Activated CD4-positive, alpha-beta memory T cell treated with anti-CD3 and anti-CD28 coated beads for 36 hours (primary cell): ENCODE data around the gene ETV1. TPM values are rescaled to one million over a fixed set of nuclear protein-coding genes. Genes with fewer than 3 reads are reported as not detected.

Experiments
- CTCF ChIA-PET: fragments of 350-600 bp; sonication (Branson Sonifier 250); formaldehyde crosslinking; loops from one replicate; lab custom pipeline; 2021; ENCODE audit warnings: antibody characterized with exemption, inconsistent platforms; lab: Charles Lee
- POLR2A ChIA-PET: fragments of 350-600 bp; sonication (Branson Sonifier 250); formaldehyde crosslinking; loops from one replicate; lab custom pipeline; 2021; ENCODE audit warnings: antibody characterized with exemption; lab: Charles Lee
- DNase-seq: peaks from one replicate; pipeline ENCODE4 v3.0.0-alpha.2; 2020
- H3K27ac Mint-ChIP-seq: one replicate; pipeline ENCODE4 v1.8.0; 2021; ENCODE audit warnings: mixed read lengths
- H3K27me3 Mint-ChIP-seq: one replicate; pipeline ENCODE4 v1.8.0; 2021; ENCODE audit warnings: mixed read lengths
- H3K36me3 Mint-ChIP-seq: one replicate; pipeline ENCODE4 v1.8.0; 2021; ENCODE audit warnings: mixed read lengths
- H3K4me1 Mint-ChIP-seq: one replicate; pipeline ENCODE4 v1.8.0; 2021; ENCODE audit warnings: low read depth, mixed read lengths
- H3K4me3 Mint-ChIP-seq: one replicate; pipeline ENCODE4 v1.8.0; 2021; ENCODE audit warnings: mild to moderate bottlenecking, mixed read lengths
- H3K9me3 Mint-ChIP-seq: one replicate; pipeline ENCODE4 v1.8.0; 2021; ENCODE audit warnings: mixed read lengths
- intact Hi-C: fragments of 100-400 bp; cut with micrococcal nuclease; formaldehyde crosslinking; loops from one replicate; pipeline ENCODE4 v1.15.1; 2023
- total RNA-seq, 2 experiments: library from RNA; stranded (reverse); gene quantifications; one replicate each; pipeline ENCODE4 v1.2.3, GENCODE V29; 2021

ETV1 gene
- total RNA-seq, 2 experiments from 2014 or later, result 0.31 to 0.59 TPM

DNA sequence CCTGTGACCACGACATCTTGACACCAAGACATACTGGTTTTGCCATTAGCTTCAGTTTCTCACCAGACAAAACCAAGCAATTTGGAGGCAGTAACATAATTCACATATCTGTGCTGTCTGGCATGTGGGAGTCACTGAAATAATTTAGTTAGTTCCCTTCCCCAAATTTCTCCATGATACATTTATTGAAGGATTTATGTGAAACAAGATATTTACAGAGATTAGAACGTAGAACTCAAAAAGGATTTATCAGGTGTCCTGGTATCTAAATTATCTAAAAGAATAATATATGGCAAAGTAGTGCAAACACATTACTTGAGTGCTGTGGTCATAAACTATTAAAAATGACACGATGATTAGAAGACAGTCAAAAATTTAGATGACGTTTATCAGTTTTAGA is 98.7 kb downstream of the ETV1 start:
- intact Hi-C loops, result no loop called here
- Mint-ChIP-seq H3K9me3 (no peaks in the 10 kb centered on the region), H3K4me3 (no peak overlapping the region), H3K27ac (no peak overlapping the region), H3K27me3 (no peaks in the 10 kb centered on the region), H3K4me1 (no peaks in the 10 kb centered on the region), H3K36me3 (no peaks in the 10 kb centered on the region)
- CTCF ChIA-PET, result no interaction called here
- POLR2A ChIA-PET, result no interaction called here
- no peak for DNase-seq

GRCh38 chr7:13886356-13886755 is 103.1 kb downstream of the ETV1 start:
- POLR2A ChIA-PET, result no interaction called here
- Mint-ChIP-seq H3K27ac (no peak overlapping the region), H3K4me1 (no peaks in the 10 kb centered on the region), H3K4me3 (no peak overlapping the region), H3K36me3 (no peaks in the 10 kb centered on the region), H3K9me3 (no peaks in the 10 kb centered on the region), H3K27me3 (no peaks in the 10 kb centered on the region)
- intact Hi-C loops, result no loop called here
- DNase-seq, result no peak
- CTCF ChIA-PET, result no interaction called here

- intact Hi-C loops, result no loop called here
- Mint-ChIP-seq H3K27me3 (no peaks in the 10 kb centered on the region), H3K4me3 (no peak overlapping the region), H3K36me3 (no peaks in the 10 kb centered on the region), H3K9me3 (no peaks in the 10 kb centered on the region), H3K27ac (no peak overlapping the region), H3K4me1 (no peaks in the 10 kb centered on the region)
- CTCF ChIA-PET, result no interaction called here
- no peak for DNase-seq
- POLR2A ChIA-PET, result no interaction called here
Observed at GRCh38 chr7:13882051-13882450, 107.4 kb downstream of the ETV1 start.

GRCh38 chr7:13880789-13881188 is 108.7 kb downstream of the ETV1 start:
- H3K27me3 Mint-ChIP-seq, result no peaks in the 10 kb centered on the region
- ChIA-PET POLR2A (no interaction called here), CTCF (no interaction called here)
- no peaks in the 10 kb centered on the region for H3K9me3 Mint-ChIP-seq
- intact Hi-C loops, result no loop called here
- no peaks in the 10 kb centered on the region for H3K36me3 Mint-ChIP-seq
- H3K27ac Mint-ChIP-seq, result no peak overlapping the region
- DNase-seq, result no peak
- no peaks in the 10 kb centered on the region for H3K4me1 Mint-ChIP-seq
- no peak overlapping the region for H3K4me3 Mint-ChIP-seq

DNA sequence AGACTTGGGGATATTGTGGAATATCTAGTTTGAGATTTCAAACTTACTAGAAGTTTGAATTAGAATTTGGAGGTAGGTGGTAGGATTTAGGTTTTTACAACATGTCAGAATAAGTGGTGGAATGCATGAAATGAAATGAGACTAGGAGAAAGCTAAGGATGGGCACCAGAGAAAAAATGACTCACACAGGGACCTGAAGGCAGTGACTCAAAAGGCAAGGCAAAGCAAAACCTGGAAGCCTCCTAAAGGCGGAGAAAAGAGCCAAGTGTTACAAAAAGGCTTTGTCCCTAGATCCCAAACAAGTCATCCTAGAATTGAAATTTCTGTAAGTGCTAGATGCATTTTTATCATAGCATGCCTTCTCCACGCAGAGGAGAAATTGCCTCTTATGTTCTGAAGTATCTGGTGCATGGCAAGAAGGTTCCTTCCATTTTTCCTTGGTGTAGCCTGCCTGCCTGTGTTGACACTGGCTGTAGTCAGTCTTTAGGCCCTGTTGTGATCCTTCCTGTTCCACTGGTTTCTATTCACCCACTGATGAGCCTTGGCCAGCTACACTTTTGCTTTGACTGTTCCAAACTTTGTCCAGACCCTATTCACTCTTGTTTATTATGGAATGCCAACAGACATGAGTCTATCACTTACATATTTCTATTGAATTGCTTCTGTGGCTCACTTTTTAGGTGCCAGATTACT is 109.3 kb downstream of the ETV1 start:
- DNase-seq, result no peak
- peaks cover 3% of the 10 kb centered on the region for H3K4me1 Mint-ChIP-seq
- intact Hi-C loops, result no loop called here
- ChIA-PET POLR2A (no interaction called here), CTCF (no interaction called here)
- no peaks in the 10 kb centered on the region for H3K9me3 Mint-ChIP-seq
- H3K27me3 Mint-ChIP-seq, result no peaks in the 10 kb centered on the region
- no peak overlapping the region for H3K4me3 Mint-ChIP-seq
- no peak overlapping the region for H3K27ac Mint-ChIP-seq
- no peaks in the 10 kb centered on the region for H3K36me3 Mint-ChIP-seq

DNA sequence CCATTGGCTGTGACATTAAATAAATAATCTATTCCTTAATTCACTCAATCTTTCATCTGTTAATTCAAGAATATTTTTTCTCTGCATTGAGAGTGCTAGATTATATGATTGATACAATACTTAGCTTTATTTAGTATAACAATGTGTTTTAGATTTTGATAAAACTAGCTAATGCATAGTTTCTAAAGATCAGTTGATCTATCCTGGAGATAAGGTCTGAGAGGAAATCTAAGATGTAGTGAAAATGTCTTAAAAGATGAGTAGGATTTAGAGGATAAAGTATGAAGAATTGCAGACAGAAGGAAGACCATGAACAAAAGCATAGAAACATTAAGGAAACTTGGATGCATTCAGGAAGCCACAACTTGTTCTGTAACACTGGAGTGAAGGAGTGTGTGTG is 110.3 kb downstream of the ETV1 start:
- ChIA-PET CTCF (no interaction called here), POLR2A (no interaction called here)
- no peaks in the 10 kb centered on the region for H3K27me3 Mint-ChIP-seq
- no peak for DNase-seq
- H3K9me3 Mint-ChIP-seq, result no peaks in the 10 kb centered on the region
- no peak overlapping the region for H3K27ac Mint-ChIP-seq
- H3K4me1 Mint-ChIP-seq, result peaks cover 6% of the 10 kb centered on the region
- no peaks in the 10 kb centered on the region for H3K36me3 Mint-ChIP-seq
- H3K4me3 Mint-ChIP-seq, result no peak overlapping the region
- intact Hi-C loops, result no loop called here

DNA sequence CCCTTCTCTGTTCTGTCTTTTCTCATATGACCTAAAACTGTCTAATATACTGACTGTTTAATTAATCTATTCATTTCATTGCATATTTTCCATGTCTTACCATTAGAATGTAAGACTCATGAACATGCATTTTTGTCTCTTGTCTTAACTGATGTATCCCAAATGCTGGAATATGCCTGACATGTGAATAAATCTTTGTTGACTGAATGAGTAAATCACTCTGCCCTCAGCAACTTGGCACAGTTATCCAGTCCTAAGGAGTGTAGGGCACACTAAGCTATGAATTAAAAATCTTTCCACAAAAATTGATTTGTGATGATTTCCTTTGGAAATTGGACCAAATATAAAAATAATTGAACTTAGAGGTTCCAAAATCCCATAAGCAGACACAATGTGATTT is 111.3 kb downstream of the ETV1 start:
- Mint-ChIP-seq H3K27me3 (no peaks in the 10 kb centered on the region), H3K4me1 (peaks cover 6% of the 10 kb centered on the region), H3K36me3 (no peaks in the 10 kb centered on the region), H3K4me3 (no peak overlapping the region), H3K9me3 (no peaks in the 10 kb centered on the region), H3K27ac (no peak overlapping the region)
- POLR2A ChIA-PET, result no interaction called here
- intact Hi-C loops, result no loop called here
- CTCF ChIA-PET, result no interaction called here
- no peak for DNase-seq

DNA sequence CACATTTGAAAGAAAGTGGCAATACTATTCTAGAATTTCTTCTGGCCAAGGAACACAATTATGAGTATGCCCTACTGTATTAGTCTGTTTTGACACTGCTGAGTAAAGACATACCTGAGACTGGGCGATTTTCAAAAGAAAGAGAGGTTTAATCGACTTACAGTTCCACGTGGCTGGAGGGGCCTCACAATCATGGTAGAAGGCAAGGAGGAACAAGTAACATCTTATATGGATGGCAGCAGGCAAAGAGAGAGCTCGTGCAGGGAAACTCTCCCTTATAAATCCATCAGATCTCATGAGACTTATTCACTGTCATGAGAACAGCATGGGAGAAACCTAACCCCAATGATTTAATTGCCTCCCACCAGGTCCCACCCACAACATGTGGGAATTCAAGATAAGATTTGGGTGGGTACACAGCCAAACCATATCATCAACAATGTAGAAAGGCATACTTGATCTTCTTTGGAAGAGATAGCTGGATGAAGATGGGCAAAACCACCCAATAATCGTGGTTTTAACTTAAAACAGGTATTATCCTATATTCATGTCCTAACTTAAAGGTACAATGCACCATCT is 113.9 kb downstream of the ETV1 start:
- no peaks in the 10 kb centered on the region for H3K9me3 Mint-ChIP-seq
- no peaks in the 10 kb centered on the region for H3K36me3 Mint-ChIP-seq
- H3K27me3 Mint-ChIP-seq, result no peaks in the 10 kb centered on the region
- CTCF ChIA-PET, result no interaction called here
- peaks cover 6% of the 10 kb centered on the region for H3K4me1 Mint-ChIP-seq
- H3K27ac Mint-ChIP-seq, result no peak overlapping the region
- H3K4me3 Mint-ChIP-seq, result no peak overlapping the region
- POLR2A ChIA-PET, result no interaction called here
- no peak for DNase-seq
- intact Hi-C loops, result no loop called here

DNA sequence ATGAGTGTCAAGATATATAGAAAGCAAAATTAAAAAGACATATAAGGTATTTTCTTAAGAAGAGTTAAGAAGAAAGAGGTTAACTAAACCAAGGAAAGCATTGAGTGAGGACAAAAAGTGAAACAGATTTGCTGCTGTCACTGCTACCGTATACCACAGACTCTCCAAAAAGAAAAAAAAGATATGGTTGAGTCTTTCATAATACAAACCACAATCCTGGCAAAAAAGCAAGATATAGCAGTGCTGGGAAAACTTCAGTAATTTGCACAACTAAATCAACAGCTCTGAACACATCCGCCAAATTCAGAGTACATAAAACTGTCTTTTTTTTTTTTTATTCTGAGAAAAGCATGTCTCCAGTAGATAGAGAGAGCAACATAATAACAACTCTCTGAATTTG is 114.7 kb downstream of the ETV1 start:
- no peak overlapping the region for H3K4me3 Mint-ChIP-seq
- intact Hi-C loops, result no loop called here
- no peak for DNase-seq
- POLR2A ChIA-PET, result no interaction called here
- H3K27ac Mint-ChIP-seq, result no peak overlapping the region
- no peaks in the 10 kb centered on the region for H3K36me3 Mint-ChIP-seq
- H3K4me1 Mint-ChIP-seq, result peaks cover 6% of the 10 kb centered on the region
- CTCF ChIA-PET, result interaction anchor here (0.6 kb wide), 1 partner anchor 150 kb away, joined by 3 read pairs; no protein-coding TSS in a partner anchor
- no peaks in the 10 kb centered on the region for H3K27me3 Mint-ChIP-seq
- no peaks in the 10 kb centered on the region for H3K9me3 Mint-ChIP-seq

DNA sequence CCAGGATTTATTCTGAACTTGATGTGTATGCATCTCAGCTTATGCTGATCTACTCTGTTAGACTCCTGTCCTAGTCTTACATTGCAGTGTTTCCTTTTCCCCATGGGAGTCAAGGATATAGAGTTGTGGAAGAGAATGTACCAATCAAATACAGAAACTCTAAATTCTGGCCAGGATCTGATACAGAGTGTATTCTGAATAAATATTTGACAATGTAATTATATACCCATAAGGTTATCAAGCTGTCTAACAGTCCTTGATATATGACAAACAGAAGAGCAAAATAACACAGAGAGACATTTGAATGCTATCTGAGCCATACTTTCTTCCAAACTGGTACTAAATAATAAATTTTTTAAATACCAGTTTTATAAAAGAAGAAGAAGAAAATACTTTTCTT is 116.8 kb downstream of the ETV1 start:
- intact Hi-C loops, result no loop called here
- Mint-ChIP-seq H3K27me3 (no peaks in the 10 kb centered on the region), H3K9me3 (no peaks in the 10 kb centered on the region), H3K4me1 (peaks cover 6% of the 10 kb centered on the region), H3K27ac (no peak overlapping the region), H3K4me3 (no peak overlapping the region), H3K36me3 (no peaks in the 10 kb centered on the region)
- DNase-seq, result no peak
- ChIA-PET POLR2A (no interaction called here), CTCF (no interaction called here)

DNA sequence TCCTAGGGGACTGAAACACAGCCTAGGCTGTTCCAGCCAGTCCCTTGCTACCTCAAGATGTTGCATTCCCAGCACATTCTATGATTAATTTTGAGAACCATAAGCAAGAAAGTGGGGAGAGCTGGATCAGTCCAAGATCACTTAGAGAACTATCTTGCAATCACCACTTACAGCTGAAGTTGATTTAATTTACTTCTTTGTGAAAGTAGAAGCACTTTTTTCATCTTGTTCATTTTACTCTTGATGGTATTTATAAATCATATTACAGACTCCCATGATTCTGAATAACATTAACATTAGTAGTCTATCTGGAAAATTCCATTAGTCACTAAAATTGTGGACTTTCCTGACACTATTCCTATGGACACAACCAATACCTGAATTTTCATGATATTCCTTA is 118.5 kb downstream of the ETV1 start:
- no peak for DNase-seq
- CTCF ChIA-PET, result no interaction called here
- Mint-ChIP-seq H3K4me3 (no peak overlapping the region), H3K4me1 (peaks cover 6% of the 10 kb centered on the region), H3K27ac (no peak overlapping the region), H3K9me3 (no peaks in the 10 kb centered on the region), H3K36me3 (no peaks in the 10 kb centered on the region), H3K27me3 (no peaks in the 10 kb centered on the region)
- intact Hi-C loops, result no loop called here
- POLR2A ChIA-PET, result no interaction called here

GRCh38 chr7:13860734-13861133 is 128.7 kb downstream of the ETV1 start:
- H3K4me3 Mint-ChIP-seq, result no peak overlapping the region
- ChIA-PET CTCF (no interaction called here), POLR2A (no interaction called here)
- no peak for DNase-seq
- no peaks in the 10 kb centered on the region for H3K9me3 Mint-ChIP-seq
- intact Hi-C loops, result no loop called here
- H3K27ac Mint-ChIP-seq, result no peak overlapping the region
- no peaks in the 10 kb centered on the region for H3K27me3 Mint-ChIP-seq
- no peaks in the 10 kb centered on the region for H3K4me1 Mint-ChIP-seq
- no peaks in the 10 kb centered on the region for H3K36me3 Mint-ChIP-seq

- intact Hi-C loops, result no loop called here
- CTCF ChIA-PET, result no interaction called here
- no peaks in the 10 kb centered on the region for H3K36me3 Mint-ChIP-seq
- H3K4me3 Mint-ChIP-seq, result no peak overlapping the region
- DNase-seq, result no peak
- no peaks in the 10 kb centered on the region for H3K9me3 Mint-ChIP-seq
- H3K4me1 Mint-ChIP-seq, result peaks cover under 1% of the 10 kb centered on the region
- POLR2A ChIA-PET, result no interaction called here
- no peaks in the 10 kb centered on the region for H3K27me3 Mint-ChIP-seq
- no peak overlapping the region for H3K27ac Mint-ChIP-seq
Observed at GRCh38 chr7:13856012-13856411, 133.5 kb downstream of the ETV1 start.
